Measurements from ENCODE around the gene GSG1.

The GSG1 gene

GRCh38 chr12:13091832-13092231, 11.6 kb downstream of the GSG1 start:
- Histone ChIP-seq H3K9me3 (no peaks in the 10 kb centered on the region), H3K36me3 (no peaks in the 10 kb centered on the region), H3K27me3 (no peaks in the 10 kb centered on the region), H3K27ac (no peak overlapping the region), H3K4me1 (peaks cover 0 to 14% (median 9%) of the 10 kb centered on the region in 4 donors), H3K4me3 (no peak overlapping the region)
- no peak for TF ChIP-seq CTCF (IDR thresholded peaks at IDR 0.05)
- intact Hi-C loops (cut with DNase I; ENCODE audit: low total_unique reads) = no loop called here
- no peak for DNase-seq

DNA sequence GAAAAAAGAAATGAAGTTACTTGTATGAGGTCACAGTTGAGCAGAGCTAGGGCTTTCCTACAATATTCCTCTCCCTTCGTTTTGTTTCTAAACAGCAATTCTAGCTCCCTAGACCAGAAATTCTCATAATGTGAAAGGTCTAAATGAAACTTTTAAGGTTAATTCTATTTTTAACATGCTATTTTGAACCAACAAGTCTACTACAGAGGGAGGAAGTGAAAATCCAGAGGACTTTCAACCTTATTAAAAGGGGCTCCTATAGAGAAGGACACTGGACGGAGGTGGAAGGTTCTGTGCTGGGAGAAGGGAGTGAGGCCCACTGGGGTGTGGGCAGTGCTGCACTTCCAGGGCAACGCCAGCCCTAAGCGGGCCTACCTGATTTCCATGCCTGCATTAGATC, 13.4 kb downstream of the GSG1 start:
- intact Hi-C loops (cut with DNase I; ENCODE audit: low total_unique reads) = no loop called here
- Histone ChIP-seq H3K9me3 (no peaks in the 10 kb centered on the region), H3K4me3 (no peak overlapping the region), H3K27me3 (no peaks in the 10 kb centered on the region), H3K36me3 (peaks cover 0 to 4% (median 4%) of the 10 kb centered on the region in 3 donors), H3K27ac (no peak overlapping the region), H3K4me1 (peaks cover 0 to 12% (median 9%) of the 10 kb centered on the region in 4 donors)
- TF ChIP-seq CTCF (IDR thresholded peaks at IDR 0.05) = no peak
- DNase-seq = no peak

DNA sequence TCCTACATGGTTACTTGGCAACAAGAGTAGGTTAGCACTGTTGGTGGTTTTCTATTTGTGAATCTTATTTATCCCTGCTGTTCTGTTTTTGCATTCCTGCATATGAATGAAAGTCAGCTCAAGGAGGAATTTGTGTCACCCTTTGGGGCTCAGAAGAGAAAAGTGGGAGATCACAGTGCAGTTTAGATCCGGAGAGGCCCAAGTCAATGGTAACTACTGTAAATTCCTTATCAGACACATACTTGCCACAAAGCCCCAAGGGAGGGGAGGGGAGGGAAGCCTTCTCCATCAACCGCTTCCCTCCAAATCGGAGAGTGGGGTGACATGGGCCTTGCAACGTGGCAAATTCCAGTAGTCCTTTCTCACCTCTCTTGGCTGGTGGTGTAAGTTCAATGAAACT, 15.0 kb downstream of the GSG1 start:
- H3K4me3 ChIP-seq = no peak overlapping the region
- H3K4me1 ChIP-seq = peaks cover 0 to 3% (median 1%) of the 10 kb centered on the region in 4 donors
- H3K36me3 ChIP-seq = peaks cover 0 to 10% (median 4%) of the 10 kb centered on the region in 3 donors
- no peak for TF ChIP-seq CTCF (IDR thresholded peaks at IDR 0.05)
- H3K27ac ChIP-seq = no peak overlapping the region
- H3K9me3 ChIP-seq = no peaks in the 10 kb centered on the region
- no peak for DNase-seq
- H3K27me3 ChIP-seq = no peaks in the 10 kb centered on the region
- intact Hi-C loops (cut with DNase I; ENCODE audit: low total_unique reads) = no loop called here

GRCh38 chr12:13087766-13088165, 15.7 kb downstream of the GSG1 start:
- H3K27ac ChIP-seq = no peak overlapping the region

DNA sequence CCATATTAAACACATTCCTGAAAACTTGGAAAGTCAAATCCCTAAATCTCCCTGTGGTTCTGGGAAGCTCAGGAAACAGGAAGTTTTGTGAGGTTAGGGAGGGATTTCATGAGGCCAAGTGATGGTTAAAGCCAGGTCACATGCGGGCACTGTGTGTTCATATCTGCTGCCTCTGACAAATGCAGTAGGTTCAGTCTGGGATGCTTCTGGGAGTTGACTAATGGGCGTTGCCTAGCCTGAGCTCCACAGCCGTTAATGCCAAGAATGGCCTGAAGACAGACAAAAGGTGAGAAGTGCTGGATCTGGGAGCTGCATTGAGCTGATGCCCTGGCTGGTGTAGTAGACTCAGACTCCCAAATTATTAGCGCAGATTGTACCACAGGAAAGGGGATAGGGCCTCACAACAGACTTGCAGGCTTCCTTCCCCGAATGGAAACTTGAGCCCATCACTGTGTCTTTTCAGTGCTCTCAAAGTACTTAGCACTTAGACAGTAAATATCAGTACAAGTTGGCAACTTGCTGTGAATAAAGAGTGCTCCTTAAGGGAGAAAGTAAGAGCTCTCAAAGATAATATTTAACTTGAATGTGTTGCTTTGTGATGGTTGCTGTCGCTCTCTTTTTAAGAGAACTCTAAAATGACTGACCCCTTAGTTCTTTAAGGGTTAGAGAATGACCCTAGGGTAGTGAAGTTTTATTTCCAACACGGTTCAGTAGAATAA, 17.3 kb downstream of the GSG1 start:
- intact Hi-C loops (cut with DNase I; ENCODE audit: low total_unique reads) = no loop called here
- Histone ChIP-seq H3K36me3 (peaks cover 0 to 12% (median 4%) of the 10 kb centered on the region in 3 donors), H3K27ac (no peak overlapping the region), H3K4me1 (no peaks in the 10 kb centered on the region), H3K27me3 (no peaks in the 10 kb centered on the region), H3K4me3 (no peak overlapping the region), H3K9me3 (no peaks in the 10 kb centered on the region)
- TF ChIP-seq CTCF (IDR thresholded peaks at IDR 0.05) = no peak
- no peak for DNase-seq

More at GRCh38 chr12:13087766-13088165, 15.7 kb downstream of the GSG1 start:
- H3K4me3 ChIP-seq = no peak overlapping the region
- DNase-seq = no peak
- intact Hi-C loops (cut with DNase I; ENCODE audit: low total_unique reads) = no loop called here
- no peak for TF ChIP-seq CTCF (IDR thresholded peaks at IDR 0.05)
- H3K4me1 ChIP-seq = no peaks in the 10 kb centered on the region
- H3K36me3 ChIP-seq = peaks cover 0 to 10% (median 4%) of the 10 kb centered on the region in 3 donors
- H3K9me3 ChIP-seq = no peaks in the 10 kb centered on the region
- no peaks in the 10 kb centered on the region for H3K27me3 ChIP-seq
